ENCODE results near the gene RNF125. TPM values are rescaled to one million over a fixed set of nuclear protein-coding genes. Genes with fewer than 3 reads are reported as not detected.

The RNF125 gene
- total RNA-seq, 1 donor from 2014 or later, result 8.5 TPM

Other genes starting within 250 kb of the RNF125 start
- 53.2 TPM for gene TRAPPC8, start 75.7 kb upstream of the RNF125 start, total RNA-seq
- 22.2 TPM for gene RNF138, start 73.0 kb downstream of the RNF125 start, total RNA-seq
- not detected for gene MEP1B, start 171.2 kb downstream of the RNF125 start, total RNA-seq